ENCODE results near the gene KRT78. TPM values are rescaled to one million over a fixed set of nuclear protein-coding genes. Genes with fewer than 3 reads are reported as not detected.

KRT78 gene
- total RNA-seq, 1 donor from 2014 or later = not detected

- no peak for DNase-seq (ENCODE audit: low read depth, low spot score)
These were observed 36.0 kb downstream of the KRT78 start for GRCh38 chr12:52812749-52813148.

- no peak for DNase-seq (ENCODE audit: low read depth, low spot score)
These were observed 36.8 kb downstream of the KRT78 start for GRCh38 chr12:52812073-52812400.

DNA sequence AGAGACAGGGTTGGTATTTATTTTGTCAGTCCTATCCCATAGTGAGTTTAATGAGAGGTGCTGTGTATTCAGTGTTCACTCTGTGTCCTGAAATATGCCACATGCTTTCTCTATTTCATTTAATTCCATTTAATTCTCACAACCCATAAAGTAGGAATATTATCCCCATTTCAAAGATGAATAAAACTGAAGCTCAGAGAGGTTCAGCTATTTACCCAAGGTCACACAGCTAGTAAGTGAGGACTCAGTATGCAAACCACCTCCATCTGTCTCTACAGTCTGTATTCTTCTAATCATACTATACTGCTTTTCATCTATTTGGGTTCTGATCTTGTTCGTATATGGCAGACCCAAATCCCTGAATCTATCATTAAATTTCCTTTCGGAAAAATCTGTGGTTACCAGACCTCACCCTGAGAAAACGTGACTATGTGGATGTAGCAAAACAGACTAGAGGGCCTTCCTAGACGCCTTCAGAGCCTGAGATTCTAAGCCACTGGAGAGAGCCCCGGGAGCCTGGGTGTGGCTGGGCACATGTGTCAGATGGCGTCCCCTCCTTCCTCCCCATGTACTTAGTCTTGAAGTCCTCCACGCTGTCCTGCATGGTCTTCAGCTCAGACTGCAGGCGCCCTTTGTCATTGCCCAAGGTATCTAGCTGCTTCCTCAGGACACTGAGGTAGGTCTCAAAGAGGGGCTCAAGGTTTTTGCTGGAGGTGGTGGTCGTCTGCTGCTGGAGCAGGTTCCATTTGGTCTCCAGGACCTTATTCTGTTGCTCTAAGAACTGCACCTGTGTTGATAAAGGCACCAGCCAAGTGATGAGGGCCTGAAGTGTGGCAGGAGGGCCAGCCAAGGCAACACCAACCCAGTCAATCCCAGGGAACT, 37.4 kb downstream of the KRT78 start:
- DNase-seq (ENCODE audit: low read depth, low spot score) = no peak

DNA sequence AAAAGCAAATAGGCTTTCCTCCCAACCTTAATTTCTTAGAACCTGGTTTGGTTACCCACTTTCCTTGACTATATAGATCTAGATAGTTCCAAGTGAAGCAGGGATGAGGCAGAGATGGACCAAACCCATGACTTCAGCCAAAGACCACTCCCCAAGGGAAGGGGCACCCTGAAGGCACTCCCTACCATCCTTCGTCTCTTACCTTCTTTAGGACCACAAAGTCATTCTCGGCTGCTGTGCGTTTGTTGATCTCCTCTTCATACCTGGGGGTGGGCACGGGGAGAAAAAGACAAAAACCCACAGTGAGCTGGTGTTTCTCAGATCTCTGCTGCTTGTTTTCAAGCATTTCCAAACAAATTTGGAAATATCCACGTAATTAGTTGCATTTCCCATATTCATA, 38.2 kb downstream of the KRT78 start:
- DNase-seq (ENCODE audit: low read depth, low spot score) = no peak

- DNase-seq (ENCODE audit: low read depth, low spot score) = no peak
These were observed 39.6 kb downstream of the KRT78 start for GRCh38 chr12:52809166-52809565.

GRCh38 chr12:52808573-52809160, 40.1 kb downstream of the KRT78 start:
- no peak for DNase-seq (ENCODE audit: low read depth, low spot score)

DNA sequence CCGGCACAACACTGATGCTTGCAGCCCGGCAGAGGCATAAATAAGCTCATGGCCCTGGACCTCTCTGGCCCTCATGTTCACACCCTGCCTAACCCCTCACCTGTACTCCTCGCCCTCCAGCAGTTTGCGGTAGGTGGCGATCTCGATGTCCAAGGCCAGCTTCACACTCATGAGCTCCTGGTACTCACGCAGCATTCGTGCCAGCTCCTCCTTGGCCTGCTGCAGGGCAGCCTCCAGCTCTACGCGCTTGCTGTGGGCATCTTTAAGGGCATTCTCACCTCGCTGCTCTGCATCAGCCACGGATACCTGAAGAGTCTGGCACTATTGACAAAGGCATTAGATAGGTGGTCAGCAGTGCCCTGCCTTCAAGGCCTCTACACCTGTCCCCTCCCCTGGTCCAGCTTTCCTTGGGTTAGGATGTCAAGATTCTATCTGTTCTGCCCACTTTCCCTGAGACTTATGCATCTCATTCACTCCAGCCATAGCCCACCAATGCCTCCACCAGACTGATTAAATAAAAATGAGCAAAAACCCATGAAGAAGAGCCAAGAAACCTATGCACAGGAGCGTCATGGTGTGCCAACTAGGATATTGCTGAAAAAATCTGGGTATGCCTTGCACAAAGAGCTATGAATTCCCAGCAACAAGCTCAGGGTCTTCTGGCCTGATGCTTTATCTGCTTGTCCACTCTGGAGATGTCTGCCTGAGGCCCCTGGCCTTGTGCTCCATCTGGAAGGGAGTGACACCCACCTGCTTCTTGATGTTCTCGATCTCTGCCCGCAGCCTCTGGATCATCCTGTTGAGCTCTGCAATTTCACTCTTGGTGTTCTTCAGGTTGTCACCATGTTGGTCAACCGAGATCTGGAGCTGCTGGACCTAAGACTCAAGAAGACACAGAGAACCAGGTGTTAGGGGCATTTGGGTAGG, 41.0 kb downstream of the KRT78 start:
- no peak for DNase-seq (ENCODE audit: low read depth, low spot score)

DNA sequence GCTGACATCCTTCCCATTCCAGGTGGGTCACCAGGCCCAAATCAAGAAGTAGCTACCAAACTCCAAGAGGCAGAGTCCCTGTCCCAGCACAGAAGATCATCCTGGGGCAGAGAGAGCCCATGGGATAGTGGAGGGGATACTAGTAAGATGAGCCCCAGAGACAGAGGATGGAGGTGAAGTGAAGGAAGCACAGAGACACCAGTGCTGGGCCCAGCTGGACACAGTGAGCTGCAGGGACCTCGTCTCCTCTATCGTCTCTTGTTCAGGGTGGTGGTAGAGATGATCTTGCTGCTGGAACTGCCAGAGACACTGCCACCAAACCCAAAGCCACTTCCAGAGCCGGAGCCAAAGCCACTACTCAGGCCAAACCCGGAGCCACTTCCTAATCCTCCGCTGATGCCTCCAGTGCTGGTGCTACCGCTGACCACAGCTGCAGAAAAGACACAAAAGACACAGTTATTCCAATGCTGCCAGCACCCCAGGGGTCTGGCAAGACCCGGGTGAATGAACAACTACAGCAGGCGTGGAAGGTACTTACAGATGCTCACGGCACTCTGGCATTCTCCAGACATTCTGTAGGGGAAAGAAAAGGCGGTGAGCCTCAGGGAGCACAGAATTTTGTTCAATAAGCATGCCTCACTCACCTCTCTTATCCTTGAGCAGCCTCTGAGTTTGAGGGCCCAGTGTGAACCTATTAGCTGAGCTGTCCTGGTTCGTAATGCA, 41.8 kb downstream of the KRT78 start:
- no peak for DNase-seq (ENCODE audit: low read depth, low spot score)

GRCh38 chr12:52806169-52806811, 42.5 kb downstream of the KRT78 start:
- no peak for DNase-seq (ENCODE audit: low read depth, low spot score)

- no peak for DNase-seq (ENCODE audit: low read depth, low spot score)
These were observed 43.1 kb downstream of the KRT78 start for GRCh38 chr12:52805739-52806138.

GRCh38 chr12:52805000-52805399, 43.8 kb downstream of the KRT78 start:
- no peak for DNase-seq (ENCODE audit: low read depth, low spot score)

DNA sequence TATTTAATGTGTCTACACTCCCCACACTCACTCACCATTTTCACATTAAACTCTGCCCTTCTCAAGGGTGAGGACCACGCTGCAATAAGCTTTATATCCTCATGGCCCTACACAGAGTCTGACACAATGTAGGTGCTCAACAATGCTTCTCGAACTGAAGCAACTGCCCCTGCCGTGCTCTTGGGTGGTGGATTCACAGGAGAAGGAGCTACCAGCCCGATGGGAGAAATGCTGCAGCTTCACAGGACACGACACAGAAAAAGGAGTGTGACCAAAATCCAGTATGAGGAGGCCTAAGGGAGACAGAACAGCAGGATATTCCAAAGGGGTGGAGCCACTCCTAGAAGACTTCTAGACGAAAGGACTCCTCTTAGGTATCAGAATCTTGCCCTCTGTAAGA, 46.4 kb downstream of the KRT78 start:
- no peak for DNase-seq (ENCODE audit: low read depth, low spot score)

DNA sequence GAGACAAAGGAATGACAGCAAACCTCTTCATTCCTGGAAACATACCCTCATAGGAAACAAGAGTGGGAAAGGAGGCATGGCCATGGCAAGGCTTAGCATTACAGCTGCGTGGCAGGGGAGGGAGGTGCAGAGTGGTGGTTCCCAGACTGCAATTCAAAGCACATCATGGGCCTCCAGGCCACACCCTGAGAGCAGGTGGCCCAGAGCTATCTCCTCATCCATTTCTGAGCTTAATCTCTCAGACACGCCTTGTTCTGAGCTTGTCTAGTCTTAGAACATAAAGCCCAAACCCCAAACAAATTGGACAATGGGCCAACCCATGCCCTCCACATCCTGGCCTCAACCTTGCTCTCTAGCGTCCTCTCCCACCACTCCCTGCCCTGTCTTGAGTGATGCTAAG, 47.0 kb downstream of the KRT78 start:
- no peak for DNase-seq (ENCODE audit: low read depth, low spot score)

DNA sequence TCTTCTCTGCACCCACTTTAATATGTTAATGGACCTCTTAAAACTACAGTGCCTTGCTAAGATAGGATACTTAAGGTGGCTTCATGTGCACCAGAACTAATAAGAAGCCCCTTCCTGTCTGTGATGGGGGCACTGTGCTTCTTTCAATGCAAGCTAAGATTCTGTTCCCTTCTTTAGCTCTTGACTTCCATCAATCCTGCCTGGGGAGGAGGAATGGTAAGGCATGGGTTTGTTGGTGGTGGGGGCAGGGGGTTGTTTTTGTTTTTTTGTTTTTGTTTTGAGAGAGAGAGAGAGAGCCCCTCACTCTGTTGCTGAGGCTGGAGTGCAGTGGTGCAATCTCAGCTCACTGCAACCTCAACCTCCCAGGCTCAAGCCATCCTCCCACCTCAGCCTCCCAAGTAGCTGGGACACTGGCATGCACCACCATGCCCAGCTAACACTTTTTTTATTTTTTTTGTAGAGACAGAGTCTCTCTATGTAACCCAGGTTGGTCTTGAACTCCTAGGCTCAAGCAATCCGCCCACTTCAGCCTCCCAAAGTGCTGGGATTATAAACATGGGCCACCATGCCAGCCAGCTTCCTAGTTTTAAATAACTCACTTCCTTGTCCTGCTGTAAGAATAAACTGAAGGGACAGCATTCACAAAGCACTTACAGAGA, 48.4 kb downstream of the KRT78 start:
- DNase-seq (ENCODE audit: low read depth, low spot score) = no peak

- no peak for DNase-seq (ENCODE audit: low read depth, low spot score)
These were observed 49.1 kb downstream of the KRT78 start for GRCh38 chr12:52799505-52800211.

- no peak for DNase-seq (ENCODE audit: low read depth, low spot score)
These were observed 49.9 kb downstream of the KRT78 start for GRCh38 chr12:52798671-52799504.

DNA sequence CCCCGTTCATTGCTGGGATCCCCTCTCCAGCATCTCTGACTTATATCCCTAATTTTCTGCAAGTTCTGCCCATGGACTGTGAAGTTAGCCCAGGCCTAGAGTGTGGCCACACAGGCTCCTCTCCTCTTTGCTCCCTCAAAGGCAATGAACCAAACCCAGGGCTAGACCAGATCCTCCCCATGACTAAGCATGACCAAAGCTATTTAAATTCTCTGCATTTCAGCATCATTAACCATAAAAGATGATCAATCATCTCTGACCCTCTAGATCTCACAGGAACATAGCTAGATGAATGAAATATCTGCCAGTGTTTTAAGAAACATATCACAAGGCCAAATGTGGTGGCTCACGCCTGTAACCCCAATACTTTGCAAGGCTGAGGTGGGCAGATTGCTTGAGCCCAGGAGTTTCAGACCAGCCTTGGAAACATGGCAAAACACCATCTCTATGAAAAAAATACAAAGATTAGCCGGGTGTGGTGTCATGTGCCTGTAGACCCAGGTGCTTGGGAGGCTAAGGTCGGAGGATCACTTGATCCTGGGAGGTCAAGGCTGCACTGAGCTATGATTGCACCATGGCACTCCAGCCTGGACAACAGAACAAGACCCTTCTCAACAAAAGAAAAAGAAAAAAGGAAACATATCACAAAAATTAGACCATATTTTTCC, 50.7 kb downstream of the KRT78 start:
- DNase-seq (ENCODE audit: low read depth, low spot score) = no peak

DNA sequence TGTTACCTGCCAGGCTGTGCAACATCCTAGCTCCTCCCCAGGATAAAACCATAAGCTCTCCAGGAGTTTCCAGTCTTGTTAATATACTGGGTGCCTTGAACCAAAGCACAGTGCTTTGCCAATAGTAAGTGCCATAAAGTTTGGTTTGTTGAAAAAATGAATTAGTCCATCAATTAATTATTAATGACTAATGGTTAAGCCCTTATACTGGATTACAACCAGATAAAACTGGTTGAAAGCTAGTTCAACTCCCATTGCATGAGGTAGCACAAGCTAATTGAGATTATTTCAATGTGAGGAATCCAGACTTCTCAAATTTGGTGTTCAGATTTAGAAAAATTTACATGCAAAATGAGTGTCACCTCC, 51.3 kb downstream of the KRT78 start:
- no peak for DNase-seq (ENCODE audit: low read depth, low spot score)

All from pulmonary artery endothelial cell (primary cell).